ENCODE measurements around the gene BBOF1. TPM values are rescaled to one million over a fixed set of nuclear protein-coding genes. Genes with fewer than 3 reads are reported as not detected.

The BBOF1 gene
- 3.3 to 5.5 TPM (median 3.8 TPM) in 5 replicates for total RNA-seq (2022; extraction: Qiagen RNA extraction)

DNA sequence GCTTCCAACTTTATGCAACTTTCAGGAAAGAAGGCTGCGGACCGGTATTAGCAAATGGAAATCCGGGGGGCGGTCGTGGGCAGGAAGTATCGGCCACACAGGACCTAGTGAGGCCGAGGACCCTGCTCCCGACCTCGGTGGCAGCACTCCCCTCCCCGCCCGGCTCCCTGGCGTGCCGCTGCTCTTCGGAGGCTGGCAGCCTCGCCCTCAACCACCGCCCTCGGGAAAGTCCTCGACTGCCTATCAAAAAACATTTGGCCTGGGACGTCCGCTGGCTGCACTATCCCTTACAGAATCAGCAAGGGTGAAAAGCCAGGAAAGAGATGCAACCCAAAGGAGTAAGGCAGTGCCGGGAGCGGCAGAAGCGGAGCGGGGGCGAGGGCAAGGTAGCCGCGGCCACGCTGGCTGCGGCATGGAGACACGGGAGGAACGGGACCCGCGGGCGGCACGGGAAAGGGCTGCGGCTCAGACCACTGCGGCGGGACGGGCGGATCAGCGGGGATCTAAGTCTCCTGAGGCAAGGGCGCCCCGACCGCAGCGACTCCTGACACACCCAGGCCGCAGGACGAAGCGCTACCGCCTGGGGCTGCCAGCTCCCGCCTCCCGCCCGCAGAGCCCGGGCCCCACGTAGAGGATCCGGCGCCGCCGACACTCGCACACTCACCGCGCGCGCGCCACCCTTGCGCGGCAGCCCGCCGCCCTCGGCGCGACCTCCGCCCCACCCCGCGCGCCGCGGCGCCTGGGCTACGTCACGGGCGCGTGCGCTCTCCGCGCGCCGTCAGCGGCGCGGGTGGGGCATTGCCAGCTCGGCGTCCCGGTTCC is at the start of gene BBOF1, which contains the start of gene ENTPD5:
Gene BBOF1 (plus strand): TSS at position 764 of the 822 bp plus-strand sequence. CDS start 130 bp downstream, outside the sequence.
Gene ENTPD5 (minus strand): TSS at position 703 of the 822 bp plus-strand sequence. CDS start 31,186 bp downstream, outside the sequence.

DNA sequence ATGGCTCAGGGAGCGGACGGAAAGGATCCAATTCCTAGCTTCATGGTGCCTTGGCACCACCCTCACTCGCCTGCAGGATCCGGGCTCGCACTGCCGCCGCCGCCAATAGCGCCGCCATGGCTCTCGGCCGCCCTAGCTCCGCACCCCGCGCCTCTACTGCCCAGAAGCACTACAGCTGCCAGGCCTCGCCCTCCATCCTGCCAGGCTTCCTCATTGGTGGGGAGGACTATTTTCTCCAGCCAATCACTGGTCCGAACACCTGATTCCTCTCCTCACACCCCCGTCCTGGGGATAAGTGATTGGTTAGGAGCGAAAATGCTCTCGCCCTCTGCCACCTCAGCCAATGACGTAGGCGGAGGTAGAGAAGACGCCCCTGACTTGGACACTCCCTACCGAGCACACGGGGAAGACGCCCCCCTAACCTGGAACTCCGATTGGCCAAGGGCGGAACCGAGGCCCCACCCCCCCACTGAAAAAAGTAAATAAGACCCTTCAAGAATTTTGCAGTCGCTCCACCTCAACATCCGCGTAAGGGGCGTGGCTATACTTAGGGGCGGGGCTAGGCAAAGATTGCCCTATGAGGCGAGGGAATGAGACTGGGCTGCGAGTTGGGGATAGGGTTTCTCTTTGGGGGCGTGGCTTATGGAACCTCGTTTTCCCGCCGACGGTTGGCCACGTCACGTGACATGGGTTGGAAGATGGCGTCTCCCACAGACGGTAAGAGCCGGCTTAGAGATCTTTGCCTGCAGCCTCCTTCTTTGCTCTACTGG is 65.3 kb downstream of the BBOF1 start, which contains the start of the genes ALDH6A1 and LIN52:
Gene ALDH6A1 (minus strand): TSS at position 177 of the 770 bp plus-strand sequence. CDS start 59 bp downstream, at position 118.
Gene LIN52 (plus strand): TSS at position 680 of the 770 bp plus-strand sequence. CDS start 19 bp downstream, at position 699.

Other genes starting within 250 kb of the BBOF1 start
- 7.0 to 10.2 TPM (median 8.4 TPM) in 5 replicates for gene PTGR2, start 167.5 kb upstream of the BBOF1 start, total RNA-seq (2022; extraction: Qiagen RNA extraction)
- gene ZNF410, start 132.5 kb upstream of the BBOF1 start, total RNA-seq (2022; extraction: Qiagen RNA extraction): 42.4 to 52.2 TPM (median 45.7 TPM) in 5 replicates
- 1.4 to 1.7 TPM (median 1.6 TPM) in 5 replicates for gene FAM161B, start 69.3 kb upstream of the BBOF1 start, total RNA-seq (2022; extraction: Qiagen RNA extraction)
- gene COQ6, start 69.0 kb upstream of the BBOF1 start, total RNA-seq (2022; extraction: Qiagen RNA extraction): 23.4 to 27.8 TPM (median 26.1 TPM) in 5 replicates
- 5.0 to 7.3 TPM (median 6.3 TPM) in 5 replicates for gene ENTPD5, start 61 bp upstream of the BBOF1 start, total RNA-seq (2022; extraction: Qiagen RNA extraction)
- 1.9 to 2.8 TPM (median 2.4 TPM) in 5 replicates for gene ALDH6A1, start 65.1 kb downstream of the BBOF1 start, total RNA-seq (2022; extraction: Qiagen RNA extraction)
- 3.6 to 4.5 TPM (median 4.4 TPM) in 5 replicates for gene LIN52, start 65.6 kb downstream of the BBOF1 start, total RNA-seq (2022; extraction: Qiagen RNA extraction)
- gene VSX2, start 220.1 kb downstream of the BBOF1 start, total RNA-seq (2022; extraction: Qiagen RNA extraction): not detected in 5 replicates